K562 treated with DMSO at 1 percent for 12 hours (cell line): Measurements from ENCODE around the gene ST6GALNAC5. TPM values are rescaled to one million over a fixed set of nuclear protein-coding genes. Genes with fewer than 3 reads are reported as not detected.

ENCODE experiments used
- total RNA-seq: library from RNA; unstranded; fragments of 300-600 nt; gene quantifications from 2 replicates; pipeline ENCODE4 v1.2.3, GENCODE V29; 2022; ENCODE audit not compliant: insufficient read depth

The ST6GALNAC5 gene
- total RNA-seq = not detected in 2 replicates

DNA sequence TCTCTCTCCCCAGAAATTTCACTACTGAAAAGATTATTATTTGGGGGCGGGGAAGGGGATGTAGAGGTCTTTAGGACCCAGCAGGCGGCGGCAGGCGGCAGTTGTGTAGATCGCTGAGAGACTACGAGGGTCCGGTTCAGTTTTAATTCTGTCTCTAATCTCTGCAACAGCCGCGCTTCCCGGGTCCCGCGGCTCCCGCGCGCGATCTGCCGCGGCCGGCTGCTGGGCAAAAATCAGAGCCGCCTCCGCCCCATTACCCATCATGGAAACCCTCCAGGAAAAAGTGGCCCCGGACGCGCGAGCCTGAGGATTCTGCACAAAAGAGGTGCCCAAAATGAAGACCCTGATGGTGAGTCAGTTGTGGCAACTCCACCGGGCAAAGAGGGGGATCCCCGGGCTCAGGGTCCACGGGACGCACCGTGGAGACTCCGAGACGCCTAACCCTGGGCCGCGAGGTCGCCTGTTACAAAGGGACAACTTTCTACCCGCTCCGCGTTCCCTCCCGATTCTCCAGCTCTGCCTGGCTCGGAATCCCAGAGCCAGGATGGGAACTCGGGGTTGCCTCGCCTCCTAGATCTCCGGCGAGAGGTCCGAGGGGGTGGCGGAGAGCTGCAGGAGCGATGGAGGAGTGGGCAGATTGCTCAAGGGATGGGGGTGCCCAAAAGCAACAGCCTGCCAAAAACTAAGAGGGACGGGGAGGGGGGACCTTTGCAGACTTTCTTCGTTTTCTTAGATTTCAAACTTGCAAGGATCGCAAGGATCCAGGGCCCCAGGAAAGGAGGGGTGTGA, at the start of gene ST6GALNAC5:
Gene ST6GALNAC5, plus strand, starts transcription at position 139 of the 789 bp plus-strand sequence.

